ENCODE measurements around the gene KIF17.
A peak's percentile ranks its signal among the peaks of the same experiment; 100 is the strongest.

KIF17 gene

DNA sequence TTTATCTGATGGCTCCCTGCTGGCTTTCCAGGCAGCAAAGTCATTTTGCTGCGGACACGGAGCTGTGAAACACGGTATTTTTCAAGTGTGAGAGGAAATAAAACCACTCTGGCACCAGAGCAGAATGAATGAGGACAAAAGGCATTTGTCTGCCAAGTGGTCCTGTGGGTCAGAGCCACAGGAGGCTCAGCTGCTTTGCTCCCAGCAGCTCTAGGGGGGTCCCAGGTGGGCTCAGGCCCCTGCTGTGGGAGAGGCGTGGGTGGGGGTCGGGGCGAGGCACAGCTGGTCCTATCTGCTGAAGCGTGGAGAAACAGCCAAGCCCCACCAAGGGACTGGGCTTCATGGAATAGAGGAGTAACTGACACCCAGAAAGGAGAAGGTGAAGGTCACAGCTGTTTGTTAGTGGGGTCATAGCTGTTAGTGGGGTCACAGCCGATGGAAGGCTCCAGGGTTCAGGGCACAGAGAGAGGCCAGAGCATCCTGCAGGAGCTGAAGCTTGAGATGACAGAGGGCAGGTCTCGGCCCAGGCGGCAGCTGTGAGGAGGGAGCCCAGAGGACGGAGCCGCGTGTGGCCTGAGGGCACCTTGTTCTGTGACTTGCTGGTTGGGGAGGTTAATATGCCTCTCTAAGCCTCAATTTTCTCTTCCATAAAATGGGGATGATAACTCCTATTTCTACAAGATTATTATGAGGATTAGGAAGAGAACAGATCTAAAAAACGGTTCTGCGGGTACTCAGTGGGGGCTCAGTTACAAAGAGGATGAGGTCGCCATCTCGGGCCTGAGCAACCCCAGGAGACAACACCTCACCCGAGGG lies 7.1 kb downstream of the KIF17 start:
- no peak for DNase-seq (ENCODE audit: low spot score)

DNA sequence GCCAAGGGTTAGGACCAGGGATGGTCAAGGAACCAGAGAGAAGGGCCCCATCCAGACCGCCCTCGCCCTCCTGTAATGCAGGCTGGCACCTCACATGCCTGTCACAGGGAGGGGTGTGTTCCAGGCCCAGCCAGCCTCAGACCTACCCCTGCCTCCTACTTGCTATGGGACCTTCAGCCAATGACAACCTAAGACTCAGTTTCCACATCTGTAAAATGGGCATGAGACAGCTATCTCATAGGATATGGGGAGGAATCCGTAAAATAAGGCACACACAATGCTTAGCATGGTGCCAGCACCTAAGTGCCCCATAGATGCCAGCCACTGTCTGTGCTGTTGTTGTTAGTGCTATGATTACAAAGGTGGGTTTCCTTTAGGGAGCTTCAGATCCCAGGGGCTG lies 7.9 kb downstream of the KIF17 start:
- DNase-seq (ENCODE audit: low spot score) = no peak

DNA sequence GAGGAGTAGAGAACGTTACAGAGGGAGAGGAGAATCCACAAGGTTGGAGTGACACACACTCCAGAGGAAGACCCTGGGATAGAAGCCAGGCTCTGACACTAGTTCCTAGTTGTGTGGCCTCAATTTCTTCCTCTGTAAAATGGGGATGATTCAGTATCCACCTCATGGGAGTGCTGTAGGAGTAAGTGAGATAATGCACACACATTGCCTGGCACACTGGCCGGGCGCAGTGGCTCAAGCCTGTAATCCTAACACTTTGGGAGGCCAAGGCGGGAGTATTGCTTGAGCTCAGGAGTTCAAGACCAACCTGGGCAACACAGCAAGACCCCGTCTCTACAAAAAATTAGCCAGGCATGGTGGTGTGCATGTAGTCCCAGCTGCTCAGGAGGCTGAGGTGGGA lies 8.9 kb downstream of the KIF17 start:
- DNase-seq (ENCODE audit: low spot score) = no peak

DNA sequence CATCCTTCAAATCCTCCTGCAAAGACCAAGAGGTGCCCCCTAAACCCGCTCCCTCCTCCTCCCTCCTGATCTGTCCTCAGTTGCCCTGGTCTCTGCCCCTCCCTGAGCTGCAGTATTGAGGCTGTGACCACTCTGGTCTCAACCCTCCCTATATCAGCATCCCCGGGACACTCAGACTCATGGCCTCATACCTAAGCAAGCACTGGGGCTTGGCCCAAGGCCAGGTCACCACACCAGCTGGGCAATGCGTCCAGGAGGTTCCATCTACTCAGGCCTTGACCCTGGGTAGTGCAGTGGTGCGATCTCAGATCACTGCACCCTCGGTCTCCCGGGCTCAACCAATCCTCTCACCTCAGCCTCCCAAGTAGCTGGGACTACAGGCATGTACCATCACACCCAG lies 9.8 kb downstream of the KIF17 start:
- DNase-seq (ENCODE audit: low spot score) = no peak

DNA sequence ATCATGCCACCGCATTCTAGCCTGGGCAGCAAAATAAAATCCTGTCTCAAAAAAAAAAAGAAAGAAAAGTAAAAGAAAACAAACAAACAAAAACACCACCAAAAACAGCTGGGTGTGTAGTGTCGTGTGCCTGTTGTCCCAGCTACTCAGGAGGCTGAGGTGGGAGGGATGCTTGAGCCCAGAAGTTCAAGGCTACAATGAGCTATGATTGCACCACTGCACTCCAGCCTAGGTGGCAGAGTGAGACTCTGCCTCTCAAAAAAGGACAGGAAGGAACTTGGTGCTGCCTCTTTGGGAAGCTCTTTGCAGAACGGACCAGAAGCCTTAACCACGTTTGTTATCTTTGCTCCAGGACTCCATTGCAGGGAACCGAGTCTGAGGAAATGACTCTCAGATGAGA lies 11.0 kb downstream of the KIF17 start:
- no peak for DNase-seq (ENCODE audit: low spot score)

DNA sequence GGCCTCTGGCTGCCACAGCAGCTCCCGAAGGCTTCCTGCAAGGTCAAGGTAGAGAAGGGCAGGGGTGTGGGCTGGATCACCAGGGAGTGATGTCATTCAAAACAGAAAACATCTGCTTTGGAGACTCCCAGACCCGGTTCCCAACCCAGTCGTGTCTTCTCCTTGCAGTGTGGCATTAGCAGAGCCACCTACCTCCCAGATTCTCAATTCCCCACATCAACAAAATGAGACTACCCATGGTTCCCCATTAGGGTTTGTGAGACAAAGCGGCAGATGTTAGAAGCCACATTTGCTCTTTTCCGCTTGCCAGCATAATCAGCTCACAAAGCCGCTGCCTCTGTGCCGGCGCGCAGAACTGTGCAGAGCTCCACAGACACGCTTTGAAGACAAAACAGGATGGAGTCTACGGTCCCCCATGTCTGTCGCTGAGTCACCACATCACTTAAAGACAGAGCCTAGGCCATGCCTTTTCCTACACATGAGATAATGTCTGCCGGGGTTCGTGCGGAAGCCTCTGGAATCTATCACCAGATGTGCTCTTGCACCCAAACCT lies 12.5 kb downstream of the KIF17 start:
- DNase-seq (ENCODE audit: low spot score) = no peak

DNA sequence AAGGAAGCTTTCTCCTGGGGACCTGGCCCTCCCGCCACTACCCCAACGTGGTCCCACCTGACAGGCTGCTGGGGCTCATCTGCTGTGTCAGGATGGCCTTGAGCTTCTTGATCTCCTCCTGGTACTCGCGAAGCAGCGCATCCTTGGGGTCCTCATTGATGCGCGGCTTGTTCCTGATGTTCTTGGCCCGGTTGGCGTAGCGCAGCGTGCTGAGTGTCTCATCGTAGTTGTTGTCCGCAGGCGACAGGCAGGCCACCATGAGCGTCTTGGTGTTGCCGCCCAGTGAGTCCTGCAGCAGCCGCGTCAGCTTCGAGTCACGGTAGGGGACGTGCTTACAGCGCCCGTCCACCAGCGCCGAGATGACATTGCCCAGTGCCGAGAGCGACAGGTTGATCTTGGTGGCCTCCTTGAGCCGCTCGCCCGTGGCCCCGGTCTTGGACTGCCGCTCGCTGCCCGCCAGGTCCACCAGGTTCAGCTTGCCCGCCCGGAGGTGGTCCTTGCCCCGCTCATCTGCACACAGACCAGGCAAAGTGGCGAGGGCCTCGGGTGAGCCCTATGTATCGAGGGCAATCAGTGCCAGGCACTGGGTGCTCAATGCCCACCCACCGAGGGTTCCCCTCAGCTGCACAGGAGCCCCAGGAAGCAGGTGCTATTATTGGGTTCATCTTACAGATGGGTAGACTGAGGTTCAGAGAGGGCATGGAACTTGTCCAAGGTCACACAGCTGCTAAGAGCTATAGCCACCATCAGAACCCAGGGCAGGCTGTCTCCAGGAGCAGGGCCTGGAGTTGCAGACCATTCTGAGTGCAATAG lies 13.2 kb downstream of the KIF17 start:
- DNase-seq (ENCODE audit: low spot score) = no peak

DNA sequence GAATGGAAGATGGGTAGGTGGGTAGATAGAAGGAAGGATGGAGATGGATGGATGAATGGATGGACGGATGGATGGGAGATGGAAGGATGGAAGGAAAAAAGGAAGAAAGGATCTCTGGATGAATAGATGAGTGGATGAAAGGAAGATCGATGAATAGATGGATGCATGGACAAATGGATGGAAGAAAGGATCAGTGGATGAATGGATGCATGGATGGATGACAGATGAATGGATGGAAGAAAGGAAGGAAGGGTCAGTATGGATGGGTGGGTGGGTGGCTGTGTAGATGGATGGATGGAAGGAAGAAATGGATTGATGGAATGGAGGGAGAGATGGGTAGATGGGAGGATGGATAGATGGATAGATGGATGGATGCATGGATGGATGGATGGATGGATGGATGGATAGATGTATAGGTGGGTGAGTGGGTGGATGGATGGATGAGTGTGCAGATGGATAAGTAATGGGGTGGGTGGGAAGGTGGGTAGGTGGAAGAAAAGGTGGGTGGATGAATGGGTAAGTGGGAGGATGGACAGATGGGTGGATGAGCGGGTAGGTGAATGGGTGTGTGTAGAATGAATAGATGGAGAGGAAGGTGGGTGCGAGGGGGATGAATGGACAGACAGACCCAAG lies 14.6 kb downstream of the KIF17 start:
- DNase-seq (ENCODE audit: low spot score) = no peak

DNA sequence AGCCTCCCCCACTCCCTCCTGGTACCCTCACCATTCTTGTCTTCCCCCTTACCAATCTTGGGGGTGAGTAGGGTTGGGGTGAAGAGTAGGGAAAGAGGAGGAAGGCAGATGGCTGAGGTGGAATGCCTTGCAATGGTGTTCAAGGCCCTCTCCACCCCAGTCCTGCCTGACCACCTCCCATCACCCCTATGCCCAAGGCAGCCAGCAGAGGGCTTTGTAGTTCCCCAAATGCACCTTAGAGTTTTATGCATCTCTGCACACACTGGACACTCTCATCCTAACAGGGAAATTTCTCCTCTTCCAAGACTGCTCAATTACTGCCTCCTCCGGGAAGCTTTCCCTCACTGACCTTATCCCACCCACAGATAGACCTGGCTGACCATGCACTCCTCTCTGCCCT lies 15.4 kb downstream of the KIF17 start:
- DNase-seq (ENCODE audit: low spot score) = peak; percentile 30

DNA sequence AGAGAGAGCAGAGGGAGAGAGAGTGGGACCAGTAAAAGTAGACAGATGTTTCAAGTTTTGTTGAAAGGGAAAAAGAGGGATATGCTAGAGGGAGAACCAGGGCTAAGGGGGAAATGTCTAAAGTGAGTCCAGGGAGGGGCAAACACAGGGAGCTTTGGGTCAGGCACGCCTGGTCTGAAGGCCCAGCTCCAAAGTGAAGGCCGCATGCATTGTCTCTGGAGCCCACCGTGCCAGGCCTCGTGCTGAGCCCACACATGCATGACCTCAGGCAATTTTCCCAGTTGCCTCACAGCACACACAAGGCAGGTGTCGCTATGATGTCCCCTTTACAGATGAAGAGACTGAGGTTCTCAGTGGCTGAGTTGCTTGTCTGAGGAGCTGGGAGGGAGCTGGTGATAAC lies 16.0 kb downstream of the KIF17 start:
- DNase-seq (ENCODE audit: low spot score) = no peak

DNA sequence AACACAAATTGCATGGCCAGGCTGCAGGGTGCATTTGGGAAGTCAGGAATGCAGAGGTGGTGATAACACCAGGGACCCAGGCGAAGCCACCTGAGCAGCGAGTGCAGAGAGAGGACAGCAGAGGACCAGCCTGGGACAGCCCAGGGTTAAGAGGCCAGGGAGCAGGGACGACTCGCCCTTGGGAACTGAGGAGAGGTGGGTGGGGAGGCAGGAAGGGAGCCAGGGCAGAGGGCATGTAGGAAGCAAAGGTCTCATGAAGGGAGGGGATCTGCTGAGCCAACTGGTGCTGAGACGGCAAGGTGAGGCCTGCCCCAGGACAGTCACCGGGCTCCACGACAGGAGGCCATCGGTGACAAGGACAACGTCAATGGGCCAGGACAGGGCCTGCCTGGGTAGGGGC lies 16.4 kb downstream of the KIF17 start:
- no peak for DNase-seq (ENCODE audit: low spot score)

DNA sequence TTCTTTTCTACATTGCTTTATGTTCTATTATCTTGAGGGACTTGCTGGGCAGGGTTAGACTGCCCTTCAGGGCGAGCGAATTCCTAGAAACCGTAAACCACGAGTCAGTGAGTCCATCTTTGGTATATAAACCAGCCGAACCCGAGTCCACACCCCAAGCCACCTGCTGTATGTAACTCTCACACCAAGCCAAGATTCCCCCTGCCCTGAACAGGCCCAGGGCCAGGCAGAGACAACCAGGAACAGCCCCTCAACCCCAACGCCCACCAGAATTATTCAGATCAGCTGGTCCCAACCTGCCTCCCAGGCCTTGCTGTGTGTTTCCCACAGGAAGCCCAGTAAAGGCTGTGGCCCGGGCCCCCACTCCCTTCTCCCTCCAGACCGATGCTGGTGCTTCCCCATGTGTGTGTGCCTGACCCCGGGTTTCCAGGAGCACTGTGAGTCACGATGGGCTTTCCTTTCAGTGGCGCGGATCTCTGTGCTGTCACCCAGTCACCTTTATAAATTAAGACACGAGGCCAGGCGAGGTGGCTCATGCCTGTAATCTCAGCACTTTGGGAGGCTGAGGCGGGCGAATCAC lies 17.1 kb downstream of the KIF17 start:
- DNase-seq (ENCODE audit: low spot score) = no peak

DNA sequence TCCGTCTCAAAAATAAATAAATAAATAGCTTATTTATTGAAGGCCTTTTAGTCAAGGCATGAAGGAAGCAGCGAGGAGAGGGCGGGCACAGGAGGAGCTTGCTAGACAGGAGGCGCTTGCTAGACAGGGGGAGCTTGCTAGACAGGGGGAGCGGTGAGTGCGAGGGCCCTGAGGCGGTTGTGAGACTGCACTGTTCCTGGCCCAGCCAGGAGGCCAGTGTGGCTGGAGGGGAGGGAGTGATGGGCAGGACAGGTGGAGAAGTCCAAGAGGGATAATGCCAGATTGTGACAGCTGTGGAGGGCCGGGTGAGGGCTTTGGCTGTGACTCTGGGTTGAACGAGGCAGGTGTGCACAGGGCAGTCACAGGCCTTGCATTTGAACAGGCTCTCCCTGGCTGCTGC lies 18.2 kb downstream of the KIF17 start:
- DNase-seq (ENCODE audit: low spot score) = no peak

DNA sequence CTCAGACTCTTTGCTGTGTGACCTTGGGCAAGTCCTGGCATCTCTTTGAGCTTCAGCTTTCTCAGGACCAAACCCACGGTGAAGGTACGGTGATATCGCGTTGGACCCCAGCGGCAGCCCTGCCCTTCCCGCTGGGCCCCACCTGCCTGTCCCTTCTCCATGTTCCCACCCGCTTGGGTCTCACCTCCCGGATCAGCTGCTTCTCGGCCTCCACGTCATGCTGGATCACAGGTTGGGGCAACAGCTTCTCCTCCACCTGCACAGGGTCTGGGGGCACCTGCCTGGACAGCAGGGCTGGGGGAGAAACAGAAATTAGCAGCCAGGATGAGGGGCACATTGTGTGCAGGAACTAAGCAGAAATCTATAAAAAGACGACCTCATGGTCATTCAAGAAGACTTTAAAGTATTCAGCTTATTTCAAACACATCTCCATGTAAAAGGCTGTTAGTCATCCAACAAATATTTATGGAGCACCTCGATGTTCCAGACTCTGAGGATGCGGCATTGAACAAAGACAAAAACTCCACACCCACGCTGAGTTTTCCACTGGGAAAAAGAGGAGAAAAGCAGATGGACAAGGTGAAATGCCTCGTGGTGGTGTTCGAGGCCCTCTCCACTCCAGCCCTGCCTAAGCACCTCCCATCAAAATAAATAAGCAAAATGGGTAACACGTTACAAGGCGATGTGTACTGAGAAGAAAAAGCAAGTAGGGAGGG lies 19.5 kb downstream of the KIF17 start:
- DNase-seq (ENCODE audit: low spot score) = peak; percentile 53

DNA sequence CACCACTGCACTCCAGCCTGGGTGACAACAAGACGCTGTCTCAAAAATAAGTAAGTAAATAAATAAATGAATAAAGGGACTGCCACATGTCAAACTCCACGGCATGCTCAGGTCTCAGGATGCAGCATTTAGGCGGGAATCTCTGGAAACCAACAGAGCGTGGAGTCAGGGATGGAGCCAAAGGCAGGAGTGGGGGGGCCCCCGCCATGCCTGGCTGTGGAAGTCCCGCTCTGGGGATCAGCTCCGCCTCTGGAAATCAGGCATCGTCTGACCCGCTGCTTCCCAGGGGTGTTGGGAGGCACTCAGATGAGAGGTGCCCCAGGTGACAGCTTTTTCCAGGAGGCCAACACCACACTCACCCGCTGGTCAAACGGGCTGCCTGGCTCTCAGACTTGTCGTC lies 20.2 kb downstream of the KIF17 start:
- no peak for DNase-seq (ENCODE audit: low spot score)

DNA sequence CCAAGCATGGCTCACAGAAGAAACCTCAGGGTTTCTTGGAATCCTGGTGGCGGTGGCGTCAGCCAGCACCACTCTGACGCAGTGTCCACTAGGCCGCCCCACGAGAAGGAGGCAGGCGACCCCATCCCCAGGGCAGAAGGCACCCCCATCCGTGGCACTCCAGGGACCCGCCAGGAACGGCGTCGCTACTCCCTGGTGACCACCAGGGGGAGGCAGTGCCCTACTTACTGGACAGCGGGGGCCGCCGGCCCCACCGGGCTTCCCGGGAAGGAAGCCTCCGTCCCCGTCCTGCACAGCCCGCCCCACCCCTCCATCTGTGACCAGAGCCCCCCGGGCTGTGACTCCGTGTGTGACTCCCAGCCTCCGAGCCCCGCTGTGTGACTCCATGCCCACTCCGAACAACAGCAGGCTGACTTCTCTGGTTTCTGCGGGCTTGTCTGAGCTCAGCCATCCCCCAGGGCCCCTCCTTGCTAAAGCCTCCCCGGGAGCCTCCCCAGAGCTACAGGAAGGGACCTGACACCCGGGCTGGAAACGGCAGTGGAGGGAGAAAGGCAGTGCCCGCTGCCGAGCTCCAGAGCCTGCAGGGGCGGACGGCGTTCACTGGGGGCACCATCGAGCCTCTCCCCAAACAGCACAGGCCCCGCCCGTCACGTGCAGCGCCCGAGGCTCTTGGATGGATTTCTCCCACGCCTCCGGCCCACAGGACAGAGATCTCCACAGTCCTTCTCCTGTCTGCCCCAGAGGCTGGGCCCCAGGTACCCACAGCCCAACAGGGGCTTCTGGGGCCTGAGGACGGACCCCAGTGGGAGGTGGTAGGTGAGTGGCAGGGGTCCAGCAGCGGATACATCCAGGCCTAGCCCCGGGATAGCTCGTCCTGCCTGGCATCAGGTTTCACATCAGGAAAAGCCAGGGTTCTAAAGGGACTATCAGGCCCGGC lies 21.1 kb downstream of the KIF17 start:
- peak; percentile 96 for DNase-seq (ENCODE audit: low spot score)

DNA sequence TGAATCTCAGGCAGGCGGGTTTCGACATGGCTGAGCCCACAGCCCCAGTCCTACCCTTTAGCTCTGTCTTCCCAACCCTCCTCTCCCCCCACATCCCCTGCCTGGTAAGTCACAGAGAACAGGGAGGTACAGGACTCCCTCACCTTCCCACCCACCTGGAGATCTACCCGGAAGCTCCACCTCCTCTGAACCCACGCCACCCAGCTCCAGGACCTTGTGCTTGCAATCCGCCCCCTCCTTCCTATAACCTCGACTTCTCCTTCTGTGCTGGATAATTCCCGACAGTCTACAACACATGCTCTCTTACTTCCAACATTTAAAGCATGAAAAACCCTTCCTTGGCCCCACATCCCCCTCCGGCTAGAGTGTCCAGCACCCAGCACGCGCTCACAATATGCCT lies 22.3 kb downstream of the KIF17 start:
- no peak for DNase-seq (ENCODE audit: low spot score)

DNA sequence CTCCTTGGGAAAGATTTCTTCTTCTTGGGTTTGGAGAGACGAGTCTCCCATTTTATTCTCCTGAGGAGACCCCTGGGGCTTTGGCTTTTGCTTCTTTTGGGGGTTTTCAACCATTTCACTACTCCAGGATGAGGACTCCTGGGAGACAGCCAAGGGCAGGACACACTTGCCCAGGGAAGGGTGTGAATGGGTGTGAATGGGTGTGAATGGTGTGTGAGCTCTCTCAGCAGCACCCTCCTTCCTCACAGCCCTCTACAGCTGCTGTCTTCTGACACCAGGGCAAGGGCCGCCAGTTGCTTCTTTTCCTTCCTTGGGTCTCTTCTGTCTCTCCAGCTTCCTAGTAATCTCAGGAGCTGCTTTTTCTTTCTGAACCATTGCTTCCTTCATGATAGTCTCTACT lies 24.2 kb downstream of the KIF17 start:
- DNase-seq (ENCODE audit: low spot score) = no peak

DNA sequence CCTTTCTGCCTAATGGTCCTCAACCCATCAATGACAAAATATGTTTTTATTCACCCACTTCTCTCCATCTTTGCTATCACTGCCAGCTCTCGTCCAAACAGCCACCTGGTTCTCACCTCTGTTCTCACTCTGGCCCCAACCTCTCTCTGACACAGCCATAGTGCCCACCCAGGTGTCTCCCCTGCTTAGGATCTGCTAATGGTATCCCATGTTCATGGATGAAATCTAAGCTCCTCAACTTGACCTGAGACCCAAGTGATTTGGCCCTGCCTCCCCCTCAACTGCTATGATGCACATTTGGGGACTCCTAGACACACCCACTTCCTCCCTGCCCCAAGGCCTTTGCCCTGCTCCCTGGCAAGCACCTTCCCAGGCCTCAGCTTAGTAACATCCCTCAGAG lies 25.9 kb downstream of the KIF17 start:
- no peak for DNase-seq (ENCODE audit: low spot score)

DNA sequence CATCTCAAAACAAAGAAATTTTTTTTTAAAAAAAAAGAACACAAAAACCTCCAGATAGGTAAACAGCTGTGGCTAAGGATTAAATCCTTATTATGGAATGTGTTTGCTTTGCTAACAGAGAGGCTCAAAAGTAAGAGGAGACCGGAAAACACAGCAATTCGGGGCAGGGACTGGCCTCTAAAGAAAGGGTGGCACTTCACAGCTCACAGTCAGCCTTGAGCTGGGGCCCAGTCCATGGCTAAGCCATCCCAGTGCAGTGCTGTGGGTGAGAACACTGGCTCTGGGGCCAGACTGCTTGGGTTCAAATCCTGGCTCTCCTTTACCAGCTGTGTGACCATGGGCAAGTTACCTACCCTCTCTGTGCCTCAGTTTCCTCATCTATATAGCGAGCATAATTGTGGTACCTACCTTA lies 28.2 kb downstream of the KIF17 start:
- DNase-seq (ENCODE audit: low spot score) = no peak
